ENCODE measurements around the gene SERPINB12. TPM values are rescaled to one million over a fixed set of nuclear protein-coding genes. Genes with fewer than 3 reads are reported as not detected.

Gene SERPINB12
- total RNA-seq, 2 donors from 2014 or later = not detected

DNA sequence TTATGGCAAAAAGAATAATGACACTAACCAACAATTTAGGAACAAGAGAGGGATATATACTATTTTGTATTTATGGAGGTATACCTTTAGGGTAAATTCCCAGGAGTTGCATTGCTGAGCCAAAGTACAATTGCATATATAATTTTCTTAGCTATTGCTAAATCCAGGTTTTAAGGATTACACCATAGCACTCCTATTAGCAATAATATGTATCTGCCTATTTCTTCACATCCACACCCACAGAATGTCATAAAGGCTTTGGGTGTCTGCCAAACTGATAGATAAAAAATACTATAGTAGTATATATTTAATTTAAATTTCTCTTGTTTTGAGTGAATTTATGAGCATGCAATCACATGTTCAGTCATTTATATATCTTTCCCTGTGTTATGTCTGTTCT, 33.5 kb downstream of the SERPINB12 start:
- Histone ChIP-seq H3K4me3 (no peak overlapping the region), H3K27me3 (no peaks in the 10 kb centered on the region), H3K27ac (no peak overlapping the region), H3K9ac (ENCODE audit: low read depth in 2 of 2, low read length in 2 of 2) (no peak overlapping the region), H3K36me3 (no peaks in the 10 kb centered on the region), H3K4me1 (no peaks in the 10 kb centered on the region), H3K9me3 (no peaks in the 10 kb centered on the region)
- DNase-seq = no peak
- TF ChIP-seq, protein P1, sequence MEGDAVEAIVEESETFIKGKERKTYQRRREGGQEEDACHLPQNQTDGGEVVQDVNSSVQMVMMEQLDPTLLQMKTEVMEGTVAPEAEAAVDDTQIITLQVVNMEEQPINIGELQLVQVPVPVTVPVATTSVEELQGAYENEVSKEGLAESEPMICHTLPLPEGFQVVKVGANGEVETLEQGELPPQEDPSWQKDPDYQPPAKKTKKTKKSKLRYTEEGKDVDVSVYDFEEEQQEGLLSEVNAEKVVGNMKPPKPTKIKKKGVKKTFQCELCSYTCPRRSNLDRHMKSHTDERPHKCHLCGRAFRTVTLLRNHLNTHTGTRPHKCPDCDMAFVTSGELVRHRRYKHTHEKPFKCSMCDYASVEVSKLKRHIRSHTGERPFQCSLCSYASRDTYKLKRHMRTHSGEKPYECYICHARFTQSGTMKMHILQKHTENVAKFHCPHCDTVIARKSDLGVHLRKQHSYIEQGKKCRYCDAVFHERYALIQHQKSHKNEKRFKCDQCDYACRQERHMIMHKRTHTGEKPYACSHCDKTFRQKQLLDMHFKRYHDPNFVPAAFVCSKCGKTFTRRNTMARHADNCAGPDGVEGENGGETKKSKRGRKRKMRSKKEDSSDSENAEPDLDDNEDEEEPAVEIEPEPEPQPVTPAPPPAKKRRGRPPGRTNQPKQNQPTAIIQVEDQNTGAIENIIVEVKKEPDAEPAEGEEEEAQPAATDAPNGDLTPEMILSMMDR (IDR thresholded peaks at IDR 0.05) = no peak
- intact Hi-C loops (cut with DNase I) = loop anchor here (5.0 kb wide), 1 partner anchor 58 kb away; no protein-coding TSS in a partner anchor

- no peaks in the 10 kb centered on the region for H3K9me3 ChIP-seq
- H3K36me3 ChIP-seq = no peaks in the 10 kb centered on the region
- TF ChIP-seq, protein P1 (IDR thresholded peaks at IDR 0.05) = peak; percentile 60
- no peak overlapping the region for H3K27ac ChIP-seq
- H3K4me3 ChIP-seq = no peak overlapping the region
- H3K4me1 ChIP-seq = no peaks in the 10 kb centered on the region
- intact Hi-C loops (cut with DNase I) = loop anchor here (5.0 kb wide), 1 partner anchor 61 kb away; no protein-coding TSS in a partner anchor
- no peaks in the 10 kb centered on the region for H3K27me3 ChIP-seq
- H3K9ac ChIP-seq (ENCODE audit: low read depth in 2 of 2, low read length in 2 of 2) = no peak overlapping the region
- DNase-seq = peak; percentile 28
Observed at GRCh38 chr18:63578357-63578958, 36.3 kb downstream of the SERPINB12 start.

DNA sequence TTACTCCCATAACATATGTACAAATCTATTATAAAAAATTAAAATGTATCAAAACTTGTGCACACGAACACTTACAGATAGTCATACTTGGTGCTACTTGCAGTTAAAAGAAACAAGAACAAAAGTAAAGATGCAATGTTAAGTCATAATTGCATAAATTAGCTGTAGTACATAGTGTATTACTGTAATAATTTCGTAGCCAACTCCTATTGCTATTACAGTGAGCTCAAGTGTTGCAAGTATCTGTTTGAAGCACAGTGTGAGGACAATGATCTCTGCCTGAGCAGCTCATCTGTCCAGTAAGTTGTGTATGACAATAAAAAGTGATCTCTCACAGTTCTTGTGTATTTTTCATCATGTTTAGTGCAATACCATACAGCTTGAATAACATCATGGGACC, 37.4 kb downstream of the SERPINB12 start:
- H3K9me3 ChIP-seq = no peaks in the 10 kb centered on the region
- H3K27ac ChIP-seq = no peak overlapping the region
- DNase-seq = no peak
- no peak overlapping the region for H3K4me3 ChIP-seq
- intact Hi-C loops (cut with DNase I) = loop anchor here (5.0 kb wide), 1 partner anchor 62 kb away; no protein-coding TSS in a partner anchor
- H3K27me3 ChIP-seq = no peaks in the 10 kb centered on the region
- TF ChIP-seq, protein P1 (IDR thresholded peaks at IDR 0.05) = no peak
- H3K4me1 ChIP-seq = no peaks in the 10 kb centered on the region
- H3K36me3 ChIP-seq = no peaks in the 10 kb centered on the region
- no peak overlapping the region for H3K9ac ChIP-seq (ENCODE audit: low read depth in 2 of 2, low read length in 2 of 2)

DNA sequence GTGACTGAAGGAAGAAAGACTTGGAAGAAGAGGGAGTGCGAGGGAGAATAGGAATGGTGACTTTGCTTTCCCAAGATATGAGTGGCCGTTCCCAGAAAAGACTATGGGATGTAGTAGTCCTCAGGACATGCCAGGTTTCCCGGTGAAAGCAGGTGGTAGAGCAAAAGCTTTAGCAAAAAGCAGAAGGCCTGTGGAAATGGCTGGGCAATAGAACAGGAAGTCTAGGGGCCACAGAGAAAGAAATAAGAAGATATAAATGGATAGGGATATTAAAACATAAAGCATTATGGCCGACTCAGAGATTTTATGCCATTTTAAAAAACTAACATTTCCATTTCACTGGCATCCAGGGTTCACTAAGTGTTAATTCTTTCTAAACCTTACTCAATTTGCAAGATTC, 43.8 kb downstream of the SERPINB12 start:
- DNase-seq = no peak
- intact Hi-C loops (cut with DNase I) = no loop called here
- H3K36me3 ChIP-seq = no peaks in the 10 kb centered on the region
- H3K4me3 ChIP-seq = no peak overlapping the region
- TF ChIP-seq, protein P1 (IDR thresholded peaks at IDR 0.05) = no peak
- no peaks in the 10 kb centered on the region for H3K4me1 ChIP-seq
- no peak overlapping the region for H3K27ac ChIP-seq
- no peaks in the 10 kb centered on the region for H3K9me3 ChIP-seq
- H3K27me3 ChIP-seq = no peaks in the 10 kb centered on the region
- H3K9ac ChIP-seq (ENCODE audit: low read depth in 2 of 2, low read length in 2 of 2) = no peak overlapping the region

DNA sequence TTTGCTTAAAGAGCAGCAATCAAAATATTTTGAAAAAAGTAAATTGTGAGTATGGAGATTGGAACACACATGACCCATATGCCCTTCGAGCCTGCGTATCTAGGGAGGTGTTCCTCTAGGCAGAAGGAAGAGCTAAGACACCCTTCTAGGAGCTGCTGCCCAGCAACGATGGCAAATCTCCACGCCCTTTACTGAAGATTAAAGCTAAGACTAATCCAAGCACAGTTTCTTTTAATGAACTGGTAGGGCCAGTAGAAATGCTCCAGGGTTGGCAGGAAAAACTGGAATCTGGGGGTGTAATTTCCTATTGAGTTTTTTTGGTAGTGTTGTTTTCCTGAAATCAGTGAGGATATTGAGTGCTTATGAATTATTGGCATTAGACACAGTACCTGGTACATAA, 44.3 kb downstream of the SERPINB12 start:
- no peaks in the 10 kb centered on the region for H3K4me1 ChIP-seq

More for the DNA sequence above, 44.3 kb downstream of the SERPINB12 start:
- no peaks in the 10 kb centered on the region for H3K36me3 ChIP-seq
- intact Hi-C loops (cut with DNase I) = no loop called here
- H3K9me3 ChIP-seq = no peaks in the 10 kb centered on the region
- TF ChIP-seq, protein P1 (IDR thresholded peaks at IDR 0.05) = no peak
- DNase-seq = no peak
- H3K9ac ChIP-seq (ENCODE audit: low read depth in 2 of 2, low read length in 2 of 2) = no peak overlapping the region
- H3K4me3 ChIP-seq = no peak overlapping the region
- no peaks in the 10 kb centered on the region for H3K27me3 ChIP-seq
- H3K27ac ChIP-seq = no peak overlapping the region
